ENCODE data around the gene GTF2IRD1. TPM values are rescaled to one million over a fixed set of nuclear protein-coding genes. Genes with fewer than 3 reads are reported as not detected.

The GTF2IRD1 gene
- total RNA-seq, 1 experiment from 2014 or later = 73.6 TPM

- Histone ChIP-seq H3K36me3 (ENCODE audit: insufficient read depth, low read length, poor library complexity, severe bottlenecking) (peaks cover 5% of the 10 kb centered on the region), H3K4me3 (ENCODE audit: low read depth, low read length, poor library complexity, severe bottlenecking) (peak overlapping the region; percentile 45), H3K27me3 (replicated peaks; ENCODE audit: insufficient read depth, low read depth, low read length, poor library complexity) (no peaks in the 10 kb centered on the region), H3K4me1 (ENCODE audit: insufficient read depth, low read length, poor library complexity, severe bottlenecking) (peaks cover under 1% of the 10 kb centered on the region), H3K9me3 (ENCODE audit: low read depth, low read length, poor library complexity, severe bottlenecking) (no peaks in the 10 kb centered on the region), H3K27ac (ENCODE audit: low read depth, low read length, poor library complexity, severe bottlenecking) (peak overlapping the region; percentile 57)
- CTCF ChIA-PET = no interaction called here
- BruUV-seq (replicated peaks) = no TSS peak
- TF ChIP-seq CTCF (conservative IDR thresholded peaks at IDR 0.05; ENCODE audit: low read depth, low read length) (no peak), EZH2 (IDR thresholded peaks at IDR 0.05; ENCODE audit: borderline replicate concordance, low read depth, low read length, poor library complexity, severe bottlenecking) (no peak)
- POLR2A ChIA-PET (ENCODE audit: low non-redundant PET) = no interaction called here
- intact Hi-C loops (cut with micrococcal nuclease; ENCODE audit: unreplicated experiment) = no loop called here
- no peak for DNase-seq (ENCODE audit: low spot score)
These were observed 153.3 kb downstream of the GTF2IRD1 start for GRCh38 chr7:74606909-74607510.

DNA sequence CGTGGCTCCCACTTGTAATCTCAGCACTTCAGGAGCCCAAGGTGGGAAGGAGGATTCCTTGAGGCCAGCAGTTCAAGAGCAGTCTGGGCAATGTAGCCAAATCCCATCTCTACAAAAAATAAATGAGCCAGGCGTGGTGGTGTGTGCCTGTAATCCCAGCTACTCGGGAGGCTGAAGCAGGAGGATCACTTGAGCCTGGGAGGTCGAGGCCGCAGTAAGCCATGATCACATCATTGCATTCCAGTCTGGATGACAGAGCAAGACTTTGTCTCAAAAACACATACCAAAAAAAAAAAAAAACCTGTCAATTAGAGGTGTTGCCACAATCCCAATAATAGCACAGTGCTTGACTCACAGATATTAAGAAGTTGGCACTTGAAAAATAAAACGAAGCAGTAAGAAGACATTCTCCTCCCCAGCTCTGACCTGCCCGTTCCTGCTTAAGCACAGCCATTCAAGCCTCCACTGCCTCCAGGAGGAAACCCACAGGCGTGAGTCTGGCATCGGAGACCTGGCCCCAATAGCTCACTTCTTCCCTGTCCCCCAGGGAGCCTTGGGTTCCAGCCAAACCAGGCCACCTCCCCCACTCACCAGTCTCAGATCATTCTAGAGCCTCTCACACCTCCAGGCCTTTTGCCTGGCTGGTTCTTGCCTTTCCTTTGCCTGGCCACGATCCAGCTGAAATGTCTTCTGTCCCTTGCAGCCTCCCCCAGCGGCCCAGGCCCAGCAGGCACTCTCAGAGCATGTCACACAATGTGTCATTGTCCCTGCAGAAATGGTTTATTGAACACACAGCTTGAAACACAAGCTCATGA lies 158.5 kb downstream of the GTF2IRD1 start:
- peak; percentile 61 for DNase-seq (ENCODE audit: low spot score)
- Histone ChIP-seq H3K4me3 (ENCODE audit: low read depth, low read length, poor library complexity, severe bottlenecking) (no peak overlapping the region), H3K27me3 (replicated peaks; ENCODE audit: insufficient read depth, low read depth, low read length, poor library complexity) (no peaks in the 10 kb centered on the region), H3K9me3 (ENCODE audit: low read depth, low read length, poor library complexity, severe bottlenecking) (no peaks in the 10 kb centered on the region), H3K4me1 (ENCODE audit: insufficient read depth, low read length, poor library complexity, severe bottlenecking) (peaks cover 9% of the 10 kb centered on the region), H3K36me3 (ENCODE audit: insufficient read depth, low read length, poor library complexity, severe bottlenecking) (no peaks in the 10 kb centered on the region), H3K27ac (ENCODE audit: low read depth, low read length, poor library complexity, severe bottlenecking) (no peak overlapping the region)
- ChIA-PET POLR2A (ENCODE audit: low non-redundant PET) (no interaction called here), CTCF (no interaction called here)
- TF ChIP-seq EZH2 (IDR thresholded peaks at IDR 0.05; ENCODE audit: borderline replicate concordance, low read depth, low read length, poor library complexity, severe bottlenecking) = no peak
- no peak for TF ChIP-seq CTCF (conservative IDR thresholded peaks at IDR 0.05; ENCODE audit: low read depth, low read length)
- no TSS peak for BruUV-seq (replicated peaks)
- intact Hi-C loops (cut with micrococcal nuclease; ENCODE audit: unreplicated experiment) = no loop called here

DNA sequence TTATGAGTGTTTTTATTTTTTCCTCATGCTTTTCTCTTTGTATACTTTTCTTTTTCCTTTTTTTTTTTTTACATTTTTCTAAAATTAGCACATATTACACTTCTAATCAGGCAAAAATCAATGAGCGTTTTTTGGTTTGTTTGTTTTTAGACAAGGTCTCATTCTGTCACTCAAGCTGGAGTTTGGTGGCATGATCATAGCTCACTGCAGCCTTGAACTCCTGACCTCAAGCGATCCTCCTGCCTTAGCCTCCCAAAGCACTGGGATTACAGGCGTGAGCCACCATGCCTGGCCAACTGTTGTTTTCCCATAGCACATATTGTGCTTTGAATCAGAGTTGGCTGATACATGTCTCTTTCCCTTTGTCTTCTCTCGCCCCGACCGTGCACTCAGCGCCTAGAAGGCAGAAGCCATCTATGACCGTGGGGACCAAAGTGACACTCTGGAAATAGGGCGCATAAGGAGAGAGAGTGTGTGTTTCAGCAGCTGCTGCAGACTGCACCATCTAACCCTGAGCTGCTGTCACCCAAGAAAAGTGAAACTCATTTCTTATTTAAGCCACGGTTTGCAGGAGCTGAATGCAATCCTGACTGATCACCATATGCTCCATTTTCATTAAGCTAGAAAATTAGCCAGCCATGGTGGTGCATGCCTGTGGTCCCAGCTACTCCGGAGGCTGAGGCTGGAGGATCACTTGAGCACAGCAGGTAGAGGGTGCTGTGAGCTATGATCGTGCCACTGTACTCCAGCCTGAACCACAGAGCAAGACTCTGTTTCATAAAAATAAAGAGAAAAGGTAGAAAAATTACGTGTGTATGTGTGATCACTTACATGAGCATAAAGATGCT lies 162.5 kb downstream of the GTF2IRD1 start:
- ChIA-PET POLR2A (ENCODE audit: low non-redundant PET) (no interaction called here), CTCF (no interaction called here)
- BruUV-seq (replicated peaks) = no TSS peak

More for the DNA sequence above, 162.5 kb downstream of the GTF2IRD1 start:
- no peaks in the 10 kb centered on the region for H3K27me3 ChIP-seq (replicated peaks; ENCODE audit: insufficient read depth, low read depth, low read length, poor library complexity)
- no peak for TF ChIP-seq CTCF (conservative IDR thresholded peaks at IDR 0.05; ENCODE audit: low read depth, low read length)
- TF ChIP-seq EZH2 (IDR thresholded peaks at IDR 0.05; ENCODE audit: borderline replicate concordance, low read depth, low read length, poor library complexity, severe bottlenecking) = no peak
- H3K36me3 ChIP-seq (ENCODE audit: insufficient read depth, low read length, poor library complexity, severe bottlenecking) = no peaks in the 10 kb centered on the region
- no peaks in the 10 kb centered on the region for H3K9me3 ChIP-seq (ENCODE audit: low read depth, low read length, poor library complexity, severe bottlenecking)
- DNase-seq (ENCODE audit: low spot score) = no peak
- no peak overlapping the region for H3K27ac ChIP-seq (ENCODE audit: low read depth, low read length, poor library complexity, severe bottlenecking)
- H3K4me3 ChIP-seq (ENCODE audit: low read depth, low read length, poor library complexity, severe bottlenecking) = no peak overlapping the region
- H3K4me1 ChIP-seq (ENCODE audit: insufficient read depth, low read length, poor library complexity, severe bottlenecking) = peaks cover 9% of the 10 kb centered on the region
- intact Hi-C loops (cut with micrococcal nuclease; ENCODE audit: unreplicated experiment) = no loop called here

All from A673 (cell line).